ENCODE measurements around the gene IQCE.
A peak's percentile ranks its signal among the peaks of the same experiment; 100 is the strongest.

Gene IQCE

GRCh38 chr7:2621061-2621828 lies 62.5 kb downstream of the IQCE start:
- DNase-seq = peak; percentile 62

- DNase-seq = peak; percentile 42
These were observed 63.3 kb downstream of the IQCE start for GRCh38 chr7:2621948-2622640.

DNA sequence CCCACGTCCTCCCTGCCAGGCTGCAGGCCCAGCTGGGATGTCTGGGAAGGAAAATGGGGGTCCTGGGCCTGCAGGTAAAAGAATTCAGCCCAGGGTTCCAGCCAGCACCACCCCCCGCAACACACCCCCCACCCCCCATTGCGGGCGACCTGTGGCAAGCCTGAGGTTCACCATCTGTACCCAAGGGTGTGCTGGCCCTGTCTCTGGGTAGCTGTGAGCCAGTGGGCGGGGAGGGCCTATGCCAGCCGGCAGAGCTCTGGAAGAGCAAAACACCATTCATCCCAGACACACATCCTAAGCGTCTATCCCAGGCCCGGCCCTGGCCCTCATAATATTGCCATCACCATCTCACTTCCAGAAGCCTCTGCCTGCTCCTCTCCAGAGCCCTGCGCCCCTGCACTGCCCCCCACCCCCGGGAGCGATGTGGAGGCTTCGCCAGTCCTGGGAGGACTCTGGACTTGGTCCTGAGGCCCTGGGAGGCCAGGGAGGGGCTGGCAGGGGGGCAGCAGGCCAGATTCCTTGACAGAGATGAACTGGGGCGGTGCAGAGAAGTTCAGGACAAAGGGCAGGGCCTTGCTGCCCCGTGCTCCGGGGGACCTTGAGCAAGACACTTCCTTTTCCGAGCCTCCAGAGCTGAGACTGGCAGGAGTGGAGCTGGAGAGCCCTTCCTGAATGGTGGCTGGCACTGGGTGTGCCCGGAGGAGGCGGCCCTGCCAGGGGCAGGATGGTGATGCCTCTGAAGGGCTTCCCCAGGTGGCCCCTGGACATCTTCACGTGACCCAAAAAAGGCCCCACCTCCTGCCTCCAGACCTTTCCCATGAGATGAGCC lies 64.3 kb downstream of the IQCE start:
- DNase-seq = no peak

DNA sequence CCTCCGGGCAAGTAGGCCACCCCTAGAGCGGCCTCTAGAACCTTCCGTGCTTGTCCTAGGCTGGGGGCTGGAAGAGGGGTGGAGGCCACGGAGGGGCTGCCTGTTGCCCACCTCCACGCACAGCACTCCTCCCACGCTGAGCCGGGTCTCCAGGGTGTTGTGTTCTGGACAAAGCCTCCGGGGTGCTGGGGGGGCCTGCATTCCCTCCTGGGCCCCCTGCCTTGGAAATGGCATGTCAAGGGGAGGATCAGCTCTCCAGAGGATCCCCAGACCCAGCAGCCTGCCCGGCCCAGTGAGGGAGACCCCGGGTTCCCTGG lies 64.9 kb downstream of the IQCE start:
- DNase-seq = no peak

DNA sequence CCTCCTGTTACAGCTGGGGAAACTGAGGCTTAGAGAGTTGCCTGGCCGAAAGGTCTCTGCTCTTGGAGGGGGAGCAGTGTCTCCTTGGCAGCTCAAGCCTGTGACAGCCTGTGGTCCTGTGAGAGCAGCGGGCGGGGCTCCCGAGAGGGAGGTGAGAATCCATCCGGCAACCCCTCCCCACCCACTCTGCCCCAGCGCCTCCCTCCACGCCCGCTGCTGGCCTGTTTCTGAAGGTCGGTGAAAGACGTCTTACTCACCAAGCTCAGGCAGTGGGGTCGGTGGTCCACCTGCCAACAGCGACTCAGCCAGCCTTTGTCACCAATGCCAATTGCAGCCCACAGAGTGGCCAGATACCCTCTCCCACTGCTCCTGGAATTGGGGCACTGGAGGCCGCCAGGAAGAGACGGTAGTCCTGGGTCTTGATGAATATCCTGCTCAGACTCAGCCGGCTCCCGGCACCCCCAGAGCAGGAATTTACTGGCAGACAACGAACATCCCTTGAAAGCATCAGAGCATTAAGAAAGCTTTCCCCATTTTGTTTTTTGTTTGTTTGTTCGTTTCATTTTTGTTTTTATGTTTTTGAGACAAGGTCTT lies 65.6 kb downstream of the IQCE start:
- DNase-seq = no peak

- DNase-seq = peak; percentile 47
These were observed 67.8 kb downstream of the IQCE start for GRCh38 chr7:2626498-2627117.

GRCh38 chr7:2627258-2628129 lies 68.7 kb downstream of the IQCE start:
- DNase-seq = no peak

GRCh38 chr7:2628130-2628482 lies 69.3 kb downstream of the IQCE start:
- no peak for DNase-seq

GRCh38 chr7:2628891-2629290 lies 70.1 kb downstream of the IQCE start:
- no peak for DNase-seq

DNA sequence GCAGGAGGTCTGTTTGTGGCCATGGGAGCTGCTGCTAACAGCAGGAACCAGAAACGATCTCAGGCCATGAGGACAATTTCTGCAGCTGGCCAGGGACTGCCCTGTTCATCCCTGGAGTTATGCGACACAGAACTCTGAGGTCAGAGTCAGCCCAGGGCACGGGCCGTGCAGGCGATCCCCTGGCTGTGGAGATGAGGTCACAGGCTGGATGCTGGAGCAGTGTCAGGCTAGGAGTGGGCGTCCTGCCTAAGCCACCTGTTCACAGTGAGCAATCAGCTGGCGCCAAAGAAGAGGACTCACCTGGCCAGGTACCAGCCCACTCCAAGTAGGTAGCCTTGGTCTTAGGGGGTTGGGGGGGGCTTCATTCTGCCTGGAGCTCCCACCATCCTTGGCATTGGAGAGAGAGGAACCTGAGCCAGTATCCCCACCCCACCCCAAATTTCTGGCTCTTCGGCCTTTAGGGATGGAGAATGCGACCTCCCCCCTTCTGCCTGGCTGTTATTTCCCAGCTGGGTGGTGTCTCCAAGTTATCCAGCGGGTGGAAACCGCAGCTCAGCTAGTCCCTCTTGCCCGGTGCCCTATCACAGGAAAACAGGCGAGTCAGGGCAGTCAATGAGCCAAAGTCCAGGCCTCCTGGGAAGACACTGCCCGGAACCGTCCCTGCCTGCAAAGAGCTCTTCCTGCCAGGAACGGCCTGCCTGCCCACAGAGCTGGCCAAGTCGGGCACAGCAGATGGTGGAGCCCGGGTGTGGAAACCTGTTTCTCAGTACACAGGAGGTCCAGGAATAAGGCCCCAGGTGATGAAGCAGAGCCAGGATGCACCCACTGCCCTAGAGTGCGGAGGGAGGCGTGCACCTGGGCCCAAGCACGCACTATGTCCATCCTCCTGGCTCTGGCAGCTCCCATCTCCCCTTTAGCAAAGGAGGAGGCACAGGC lies 71.2 kb downstream of the IQCE start:
- DNase-seq = no peak

DNA sequence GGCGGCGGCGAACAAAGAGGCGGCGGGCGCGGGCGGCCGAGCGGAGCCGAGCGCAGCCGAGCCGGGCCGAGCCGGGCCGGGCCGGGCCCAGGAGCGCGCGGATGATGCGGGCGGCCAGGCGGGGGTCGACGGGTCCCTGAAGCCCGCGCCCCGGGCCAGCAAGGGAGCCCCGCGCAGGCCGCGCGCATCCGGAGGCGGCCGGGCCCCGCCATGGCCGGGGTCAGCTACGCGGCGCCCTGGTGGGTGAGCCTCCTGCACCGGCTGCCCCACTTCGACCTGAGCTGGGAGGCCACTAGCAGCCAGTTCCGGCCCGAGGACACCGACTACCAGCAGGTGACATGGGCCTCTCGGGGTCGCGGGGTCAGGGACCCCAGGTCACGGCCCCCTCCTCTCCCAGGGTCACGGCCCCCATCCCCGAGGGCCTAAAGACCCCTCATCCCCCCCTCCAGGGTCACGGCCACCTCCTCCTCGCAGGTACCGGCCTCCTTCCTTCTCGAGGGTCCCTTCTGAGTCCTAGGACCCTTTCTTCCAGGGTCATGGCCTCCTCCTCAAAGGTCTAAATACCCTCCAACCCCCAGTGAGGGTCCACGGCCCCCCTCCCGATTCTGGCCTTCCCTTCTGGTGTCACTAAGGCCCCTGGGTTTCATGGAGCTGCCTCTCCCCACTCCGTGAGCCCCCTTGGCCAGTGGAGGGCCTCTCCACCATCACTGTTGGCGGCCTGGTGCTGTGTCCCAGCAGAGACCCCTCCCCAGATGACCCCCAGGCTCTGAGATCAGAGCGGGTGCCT lies 73.4 kb downstream of the IQCE start, which contains the start of gene TTYH3:
Gene TTYH3 (plus strand): TSS at position 41 of the 787 bp plus-strand sequence. CDS start 170 bp downstream, at position 211.
- no peak for DNase-seq

DNA sequence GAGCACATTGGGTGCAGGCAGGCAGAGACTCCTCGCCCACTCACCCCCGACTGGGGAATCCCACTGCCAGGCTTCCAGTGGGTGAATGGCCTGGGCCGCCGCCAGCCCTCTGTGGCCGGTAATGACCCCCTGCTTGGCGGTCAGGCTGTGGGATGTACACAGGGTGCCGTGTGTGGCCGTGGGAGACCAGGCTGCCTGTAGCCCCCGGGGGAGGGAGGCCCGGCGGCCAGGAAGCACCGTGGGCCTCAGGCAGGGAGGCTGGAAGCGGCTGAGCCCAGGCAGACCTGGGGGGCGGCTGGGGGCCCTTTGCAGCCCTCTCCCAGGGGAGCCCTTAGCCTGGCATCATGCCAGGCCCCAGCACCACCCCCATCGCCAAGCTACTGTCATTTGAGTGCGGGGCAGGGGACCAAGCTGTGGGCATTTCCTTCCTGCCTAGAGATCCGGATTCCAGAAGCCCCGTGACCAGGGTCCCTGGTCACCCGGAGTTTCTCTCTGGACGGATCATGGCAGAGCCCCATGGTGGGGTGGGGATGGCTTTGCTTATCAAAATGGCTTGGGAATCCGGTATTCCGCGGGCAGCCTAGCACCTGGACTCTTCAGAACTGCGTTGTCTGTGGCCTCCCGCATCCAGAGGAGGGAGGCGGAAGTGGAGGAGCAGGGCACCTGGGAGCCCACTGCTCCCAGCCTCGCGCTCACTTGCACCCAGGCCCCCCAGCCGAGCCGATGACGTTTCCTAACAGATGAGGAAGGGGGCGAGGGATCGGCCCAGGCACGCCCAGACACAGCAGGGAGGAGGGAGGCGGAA lies 74.2 kb downstream of the IQCE start:
- peak; percentile 86 for DNase-seq

DNA sequence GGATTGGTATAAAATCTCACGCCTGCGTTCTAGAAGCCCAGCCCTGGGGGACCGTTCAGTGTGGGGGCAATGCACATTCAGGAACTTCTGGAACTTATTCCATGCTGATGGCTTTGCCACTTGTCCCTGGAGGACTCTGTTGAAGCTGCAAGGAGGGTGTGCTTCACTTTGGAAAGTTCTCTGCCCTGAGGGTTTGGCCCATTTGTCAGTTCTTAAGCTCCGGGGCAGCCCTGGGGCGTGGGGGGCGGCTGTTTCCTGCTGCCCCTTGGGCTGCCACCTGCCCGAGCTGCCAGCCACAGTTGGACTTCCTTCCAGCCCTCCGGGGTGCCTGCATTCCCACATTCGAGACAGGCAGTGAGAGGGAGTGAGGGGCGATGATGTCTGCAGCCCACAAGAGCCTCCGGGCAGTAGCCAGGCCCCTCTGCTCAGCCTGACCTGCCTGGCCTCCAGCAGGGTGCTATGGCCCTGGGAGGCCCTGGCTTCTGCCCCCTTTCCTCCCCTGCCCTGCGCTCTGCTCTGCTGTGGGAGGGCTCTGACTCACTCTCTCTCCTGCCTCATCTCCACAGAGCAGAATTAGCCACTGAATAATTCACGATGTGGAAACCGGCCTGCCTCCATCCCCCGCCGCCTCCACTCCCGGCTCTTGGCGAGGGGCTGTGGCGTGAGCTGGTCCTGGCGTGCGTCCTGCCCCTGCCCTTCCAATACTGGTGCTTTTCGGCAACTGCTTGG lies 74.9 kb downstream of the IQCE start:
- DNase-seq = peak; percentile 88

DNA sequence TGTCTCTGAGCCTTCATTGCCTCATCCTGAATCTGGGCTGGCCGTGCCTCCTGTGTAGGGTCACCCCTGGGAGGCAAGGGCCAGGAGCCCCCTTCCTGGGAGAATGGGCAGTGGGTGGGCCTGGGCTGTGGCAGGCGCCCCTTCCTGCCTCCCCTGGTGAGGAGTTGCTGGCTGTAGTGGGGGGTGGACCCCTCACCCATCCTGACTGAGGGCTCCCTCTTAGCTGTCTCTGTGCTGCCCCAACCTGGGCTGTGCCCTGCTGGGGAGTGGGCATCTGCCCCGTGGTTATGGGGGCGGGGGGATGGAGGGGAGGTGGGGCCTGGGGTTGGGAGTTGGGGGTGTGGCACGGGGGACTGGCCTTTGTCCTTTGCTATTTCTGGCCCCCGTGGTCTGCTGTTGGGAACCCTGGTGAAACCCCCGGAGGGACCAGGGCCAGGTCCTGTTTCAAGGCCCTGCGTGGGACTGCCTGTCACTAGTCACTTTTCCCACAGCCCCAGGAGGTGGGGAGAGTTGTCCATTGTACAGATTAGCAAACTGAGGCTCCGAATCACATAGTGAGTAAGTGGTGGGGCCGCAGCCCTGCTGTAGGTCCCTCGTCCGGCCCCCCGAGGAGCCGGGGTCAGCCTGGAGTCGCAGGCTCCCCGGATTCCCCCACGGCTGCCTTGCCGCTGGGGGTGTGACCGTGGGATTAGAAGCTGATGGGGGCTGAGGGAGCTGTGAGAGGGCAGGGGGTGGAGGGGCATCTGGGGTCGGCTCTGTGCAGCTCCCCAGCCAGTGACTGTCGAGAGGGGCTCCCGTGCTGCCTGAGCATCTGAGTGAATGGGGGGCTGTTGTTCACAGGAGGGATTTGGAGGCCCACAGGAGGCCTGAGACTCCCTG lies 75.7 kb downstream of the IQCE start:
- no peak for DNase-seq

DNA sequence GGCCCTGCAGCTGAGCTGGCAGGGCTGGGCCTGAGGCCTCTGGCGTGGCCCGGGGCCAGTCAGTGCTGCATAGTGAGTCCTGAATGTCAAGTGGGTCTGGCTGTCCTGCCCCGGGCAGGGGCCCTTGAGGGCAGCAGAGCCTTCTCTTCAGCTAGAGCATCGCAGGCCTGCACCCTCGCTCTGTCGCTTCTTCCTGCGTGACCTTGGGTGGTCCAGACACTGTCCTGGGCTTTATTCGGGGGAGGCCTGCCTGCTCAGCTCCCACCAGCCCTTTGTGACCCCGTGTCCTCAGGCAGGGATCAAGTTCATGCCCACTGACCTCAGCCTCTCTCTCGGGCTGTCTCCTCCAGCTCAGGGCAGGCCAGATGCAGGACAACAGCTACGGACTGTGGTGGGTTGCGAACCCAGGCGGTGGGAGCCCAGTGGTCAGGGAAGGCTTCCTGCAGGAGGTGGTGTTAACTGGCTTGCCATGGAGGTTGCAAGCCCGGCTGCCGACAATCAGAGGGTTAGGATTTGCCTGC lies 76.4 kb downstream of the IQCE start:
- no peak for DNase-seq

All from fibroblast of skin of scalp (primary cell).